HFF-Myc (cell line): Measurements from ENCODE around the gene MXRA7.
"Not testable (repeated sequence)": the region's sequence is repeated elsewhere in the genome, so short reads cannot be mapped to it uniquely, and the experiment has no call there.

Experiments
- DNase-seq: peaks from one replicate; pipeline ENCODE4 v3.0.0-alpha.2; 2011; ENCODE audit warnings: low read depth; ENCODE audit errors: extremely low read depth
- H3K4me3 ChIP-seq: replicated peaks from 2 replicates; pipeline ENCODE4 v1.5.1; 2011; ENCODE audit warnings: low read depth, mild to moderate bottlenecking, control low read depth, low read length
- TF ChIP-seq, protein P1 (sequence below): IDR thresholded peaks from 2 replicates; pipeline ENCODE4 v1.5.1; 2012; ENCODE audit warnings: mild to moderate bottlenecking, low read depth, low read length, control low read depth; ENCODE audit errors: missing control alignments

Gene MXRA7

GRCh38 chr17:76726231-76726775 is 15.5 kb upstream of the MXRA7 start, which contains the start of gene JMJD6:
Gene JMJD6 (minus strand): TSS chr17:76726606. CDS start chr17:76726475, 131 bp downstream.
- peak; percentile 84 for DNase-seq
- TF ChIP-seq, protein P1, sequence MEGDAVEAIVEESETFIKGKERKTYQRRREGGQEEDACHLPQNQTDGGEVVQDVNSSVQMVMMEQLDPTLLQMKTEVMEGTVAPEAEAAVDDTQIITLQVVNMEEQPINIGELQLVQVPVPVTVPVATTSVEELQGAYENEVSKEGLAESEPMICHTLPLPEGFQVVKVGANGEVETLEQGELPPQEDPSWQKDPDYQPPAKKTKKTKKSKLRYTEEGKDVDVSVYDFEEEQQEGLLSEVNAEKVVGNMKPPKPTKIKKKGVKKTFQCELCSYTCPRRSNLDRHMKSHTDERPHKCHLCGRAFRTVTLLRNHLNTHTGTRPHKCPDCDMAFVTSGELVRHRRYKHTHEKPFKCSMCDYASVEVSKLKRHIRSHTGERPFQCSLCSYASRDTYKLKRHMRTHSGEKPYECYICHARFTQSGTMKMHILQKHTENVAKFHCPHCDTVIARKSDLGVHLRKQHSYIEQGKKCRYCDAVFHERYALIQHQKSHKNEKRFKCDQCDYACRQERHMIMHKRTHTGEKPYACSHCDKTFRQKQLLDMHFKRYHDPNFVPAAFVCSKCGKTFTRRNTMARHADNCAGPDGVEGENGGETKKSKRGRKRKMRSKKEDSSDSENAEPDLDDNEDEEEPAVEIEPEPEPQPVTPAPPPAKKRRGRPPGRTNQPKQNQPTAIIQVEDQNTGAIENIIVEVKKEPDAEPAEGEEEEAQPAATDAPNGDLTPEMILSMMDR: no peak
- peak within 1 kb of the TSS; percentile 67 for H3K4me3 ChIP-seq

GRCh38 chr17:76725580-76726230 is 14.9 kb upstream of the MXRA7 start:
- H3K4me3 ChIP-seq: peak overlapping the region; percentile 67
- no peak for DNase-seq
- TF ChIP-seq, protein P1: no peak

- no peak for DNase-seq
- TF ChIP-seq, protein P1: no peak
- H3K4me3 ChIP-seq: no peak overlapping the region
Measured at GRCh38 chr17:76723812-76724211, 13.0 kb upstream of the MXRA7 start.

GRCh38 chr17:76722977-76723376 is 12.2 kb upstream of the MXRA7 start:
- H3K4me3 ChIP-seq, DNase-seq: not testable (repeated sequence)

GRCh38 chr17:76722279-76722678 is 11.5 kb upstream of the MXRA7 start:
- no peak overlapping the region for H3K4me3 ChIP-seq
- TF ChIP-seq, protein P1: no peak
- DNase-seq: no peak

- TF ChIP-seq, protein P1: no peak
- DNase-seq: no peak
- H3K4me3 ChIP-seq: no peak overlapping the region
Measured at GRCh38 chr17:76721463-76721862, 10.7 kb upstream of the MXRA7 start.

DNA sequence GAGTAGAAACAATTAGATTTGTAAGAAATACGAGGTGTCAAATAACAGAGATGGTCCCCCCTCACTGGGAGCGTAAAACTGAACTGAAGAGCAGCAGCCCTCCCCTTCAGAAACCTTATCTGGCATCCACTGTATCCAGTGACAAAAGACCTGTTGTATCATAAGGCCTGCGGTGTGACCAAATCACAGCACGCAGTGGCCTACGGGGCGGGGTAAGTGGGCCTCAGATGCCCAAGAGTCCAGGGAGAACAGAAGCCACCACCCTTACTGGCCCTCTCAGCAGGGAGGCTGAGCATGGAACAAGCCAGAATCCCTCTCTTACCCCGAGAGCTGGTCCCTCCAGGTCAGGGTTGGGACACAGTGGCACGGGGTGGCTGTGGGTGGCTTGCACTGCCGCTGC is 10.2 kb upstream of the MXRA7 start:
- TF ChIP-seq, protein P1: no peak
- no peak for DNase-seq
- H3K4me3 ChIP-seq: no peak overlapping the region
